Common myeloid progenitor, CD34-positive (primary cell): ENCODE results near the gene PLAU.

ENCODE experiments used
- CTCF ChIA-PET: fragments of 350-600 bp; sonication (Branson Sonifier 250); formaldehyde crosslinking; loops from one replicate; lab custom pipeline; 2021; ENCODE audit warnings: antibody characterized with exemption; lab: Charles Lee
- POLR2A ChIA-PET: fragments of 350-600 bp; sonication (Branson Sonifier 250); formaldehyde crosslinking; loops from one replicate; lab custom pipeline; 2021; ENCODE audit warnings: antibody characterized with exemption; lab: Charles Lee
- DNase-seq, 3 donors: peaks; one replicate each; pipeline versions ENCODE4 v3.0.0 to v3.0.0-alpha.2; 2013
- H3K27ac ChIP-seq, 2 experiments: 1 replicate in 1 of 2; 2 replicates in 1 of 2; pipeline ENCODE4 v1.7.0; 2013; ENCODE audit warnings: inconsistent platforms in 2 of 2, low read length in 2 of 2, mild to moderate bottlenecking in 2 of 2, low read depth in 1 of 2, moderate library complexity in 1 of 2; ENCODE audit not compliant: severe bottlenecking in 2 of 2, insufficient read depth in 1 of 2, poor library complexity in 1 of 2
- H3K27me3 ChIP-seq, 5 experiments: replicated peaks in 2 of 5; 1 replicate in 3 of 5; 2 replicates in 2 of 5; pipeline versions ENCODE4 v1.6.1 to v1.7.0; 2013; ENCODE audit warnings: low read length in 4 of 5, mild to moderate bottlenecking in 2 of 5, moderate library complexity in 2 of 5, inconsistent platforms in 1 of 5; ENCODE audit not compliant: insufficient read depth in 5 of 5, control insufficient read depth in 4 of 5
- H3K36me3 ChIP-seq, 4 experiments: 1 replicate in 2 of 4; 2 replicates in 2 of 4; pipeline versions ENCODE4 v1.6.1 to v1.7.0; 2013; ENCODE audit warnings: low read length in 3 of 4, control low read depth in 1 of 4, mild to moderate bottlenecking in 1 of 4; ENCODE audit not compliant: control insufficient read depth in 4 of 4, insufficient read depth in 4 of 4
- H3K4me1 ChIP-seq, 4 experiments: 1 replicate in 3 of 4; 2 replicates in 1 of 4; pipeline versions ENCODE4 v1.6.1 to v1.7.1; 2013; ENCODE audit warnings: low read length in 3 of 4, mild to moderate bottlenecking in 3 of 4, control low read depth in 1 of 4, inconsistent platforms in 1 of 4, moderate library complexity in 1 of 4; ENCODE audit not compliant: control insufficient read depth in 4 of 4, insufficient read depth in 4 of 4; ENCODE audit errors: control extremely low read depth in 1 of 4
- H3K4me3 ChIP-seq, 7 experiments: 1 replicate in 4 of 7; 2 replicates in 3 of 7; pipeline versions ENCODE4 v1.5.1 to v1.7.0; 2013; ENCODE audit warnings: mild to moderate bottlenecking in 7 of 7, low read length in 6 of 7, moderate library complexity in 6 of 7, inconsistent platforms in 2 of 7, low read depth in 2 of 7, control low read depth in 1 of 7; ENCODE audit not compliant: insufficient read depth in 4 of 7, control insufficient read depth in 1 of 7; ENCODE audit errors: extremely low read depth in 1 of 7
- H3K9me3 ChIP-seq, 5 experiments: 1 replicate in 4 of 5; 2 replicates in 1 of 5; pipeline versions ENCODE4 v1.6.1 to v1.7.1; 2013; ENCODE audit warnings: low read length in 4 of 5, mild to moderate bottlenecking in 2 of 5, inconsistent platforms in 1 of 5, low read depth in 1 of 5, moderate library complexity in 1 of 5; ENCODE audit not compliant: control insufficient read depth in 4 of 5, insufficient read depth in 2 of 5; ENCODE audit errors: control extremely low read depth in 1 of 5
- WGBS: methylation state at CpG from one replicate; pipeline ENCODE4 v1.1.5; 2013; ENCODE audit not compliant: insufficient coverage; 5-methylcytosine and 5-hydroxymethylcytosine counted together

PLAU gene

DNA sequence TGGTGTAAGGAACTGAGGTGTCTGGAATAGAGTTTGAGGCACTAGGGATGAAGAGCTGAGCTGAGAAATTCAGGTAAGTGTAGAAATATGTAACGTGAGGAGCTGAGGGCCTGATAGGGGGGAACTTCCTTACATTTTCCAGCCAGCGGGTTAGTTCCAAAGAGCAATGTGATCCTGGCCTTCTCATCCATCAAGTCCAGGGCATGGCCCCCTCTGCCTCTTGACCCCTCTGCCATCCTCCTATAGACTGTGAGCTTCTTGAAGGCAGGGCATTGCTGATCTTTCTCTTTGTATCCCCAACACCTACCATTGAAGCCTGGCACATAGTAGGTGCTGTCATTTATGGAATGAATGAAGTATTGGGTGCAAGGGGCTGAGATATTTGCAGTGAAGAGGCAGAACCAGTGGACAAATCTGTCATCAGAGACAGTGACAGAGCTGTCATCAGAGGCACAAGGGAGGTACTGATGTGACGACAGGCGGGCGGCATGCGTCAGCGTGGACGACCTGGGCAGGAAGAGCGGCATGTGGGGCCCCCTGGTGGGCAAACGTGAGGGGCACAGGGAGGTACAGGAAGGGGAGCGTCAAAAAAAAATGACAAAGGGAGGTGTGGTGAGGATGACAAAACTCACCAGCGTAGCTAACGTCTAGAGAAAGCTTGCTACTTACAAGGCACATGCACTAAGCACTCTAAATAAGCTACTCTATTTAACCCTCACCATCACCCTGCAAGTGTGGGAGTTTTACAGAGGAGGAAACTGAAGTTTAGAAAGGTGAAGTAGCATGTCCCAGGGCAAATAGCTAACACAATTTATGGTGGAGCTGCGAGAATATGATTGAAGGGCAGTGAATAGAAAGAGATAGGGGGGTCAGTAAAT, 31.4 kb upstream of the PLAU start:
- DNase-seq = peak; percentile 94 to 96 (median 95)
- H3K27ac ChIP-seq = no peak overlapping the region
- WGBS = 20% methylated on average over 9 of the region's 14 CpGs
- peaks cover 5 to 48% (median 23%) of the 10 kb centered on the region in 4 experiments for H3K4me1 ChIP-seq
- H3K36me3 ChIP-seq = no peaks in the 10 kb centered on the region
- no peaks in the 10 kb centered on the region for H3K27me3 ChIP-seq
- ChIA-PET POLR2A (interaction anchor here (0.7 to 1.2 kb wide), 3 partner anchors 28 to 98 kb away, joined by 3 to 4 read pairs (median 3); no protein-coding TSS in a partner anchor), CTCF (interaction anchor here (0.6 to 27.2 kb wide), 44 partner anchors 8 to 1630 kb away, joined by 3 to 590 read pairs (median 4); partner anchors contain the start of genes CHCHD1 and PLAU)
- H3K4me3 ChIP-seq = peak overlapping the region in 1 of 7 experiments; percentile 44
- no peaks in the 10 kb centered on the region for H3K9me3 ChIP-seq

DNA sequence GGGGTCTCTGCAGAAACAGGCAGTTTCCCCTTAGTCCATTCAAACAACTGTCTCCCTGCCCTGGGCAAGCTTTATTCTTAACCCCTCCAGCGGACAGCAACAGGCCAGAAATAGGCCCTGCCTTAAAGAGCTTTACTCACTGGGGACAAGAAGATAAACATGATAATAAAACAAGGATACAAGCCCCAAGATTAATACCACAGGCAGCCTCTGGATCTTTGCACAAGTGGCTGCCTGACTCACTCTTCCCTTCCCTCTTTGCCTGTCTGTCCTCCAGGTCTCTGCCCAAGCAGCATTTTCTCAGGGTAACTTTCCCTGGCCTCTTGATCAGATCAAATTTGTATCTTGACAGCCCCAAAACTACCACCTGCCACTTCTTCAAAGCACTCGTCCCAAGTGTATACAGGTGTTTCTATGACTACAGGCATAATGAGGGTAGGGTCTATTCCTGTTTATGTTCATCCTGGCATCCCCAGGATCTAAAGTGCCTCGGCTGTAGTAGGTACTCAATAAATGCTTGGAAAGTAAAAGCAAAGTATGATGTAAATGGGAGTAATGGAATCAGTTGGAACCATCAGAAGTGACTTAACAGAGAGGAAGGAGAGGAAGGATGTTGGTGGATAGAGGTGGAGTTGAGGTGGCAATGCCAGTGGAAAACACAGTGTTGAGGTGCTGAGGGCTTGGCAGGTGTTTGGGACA, 29.6 kb upstream of the PLAU start:
- no peak overlapping the region for H3K27ac ChIP-seq
- ChIA-PET CTCF (interaction anchor here (0.8 to 27.2 kb wide), 11 partner anchors 9 to 223 kb away, joined by 3 to 590 read pairs (median 8); partner anchors contain the start of gene PLAU), POLR2A (no interaction called here)
- no peaks in the 10 kb centered on the region for H3K27me3 ChIP-seq
- H3K9me3 ChIP-seq = no peaks in the 10 kb centered on the region
- WGBS = 69% methylated on average over 1 of the region's 3 CpGs
- peaks cover 5 to 35% (median 11%) of the 10 kb centered on the region in 4 experiments for H3K4me1 ChIP-seq
- H3K36me3 ChIP-seq = no peaks in the 10 kb centered on the region
- no peak overlapping the region for H3K4me3 ChIP-seq
- DNase-seq = no peak

DNA sequence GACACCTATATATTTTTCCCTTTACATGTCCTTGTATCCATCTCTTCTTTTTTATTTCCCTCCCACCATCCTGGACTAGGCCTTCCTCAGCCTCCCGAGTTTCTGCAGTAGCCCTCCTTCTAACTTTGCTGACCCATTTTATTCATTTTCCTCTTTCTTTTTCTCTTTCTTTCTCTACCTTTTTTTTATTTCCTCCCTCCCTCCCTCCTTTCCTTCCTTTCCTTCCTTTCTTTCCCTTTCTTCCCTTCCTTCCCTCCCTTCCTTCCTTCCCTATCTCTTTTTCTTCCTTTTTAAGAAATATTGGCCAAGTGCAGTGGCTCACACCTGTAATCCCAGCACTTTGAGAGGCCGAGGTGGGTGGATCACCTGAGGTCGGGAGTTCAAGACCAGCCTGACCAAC, 26.9 kb upstream of the PLAU start:
- H3K27me3 ChIP-seq = no peaks in the 10 kb centered on the region
- ChIA-PET CTCF (interaction anchor here (1.3 to 27.2 kb wide), 5 partner anchors 22 to 197 kb away, joined by 3 to 590 read pairs (median 240); no protein-coding TSS in a partner anchor), POLR2A (no interaction called here)
- no peaks in the 10 kb centered on the region for H3K9me3 ChIP-seq
- DNase-seq = no peak
- WGBS = 96% methylated on average over 2 of the region's 3 CpGs
- peaks cover 5 to 41% (median 12%) of the 10 kb centered on the region in 4 experiments for H3K4me1 ChIP-seq
- H3K36me3 ChIP-seq = no peaks in the 10 kb centered on the region
- H3K27ac ChIP-seq = no peak overlapping the region
- H3K4me3 ChIP-seq = no peak overlapping the region

DNA sequence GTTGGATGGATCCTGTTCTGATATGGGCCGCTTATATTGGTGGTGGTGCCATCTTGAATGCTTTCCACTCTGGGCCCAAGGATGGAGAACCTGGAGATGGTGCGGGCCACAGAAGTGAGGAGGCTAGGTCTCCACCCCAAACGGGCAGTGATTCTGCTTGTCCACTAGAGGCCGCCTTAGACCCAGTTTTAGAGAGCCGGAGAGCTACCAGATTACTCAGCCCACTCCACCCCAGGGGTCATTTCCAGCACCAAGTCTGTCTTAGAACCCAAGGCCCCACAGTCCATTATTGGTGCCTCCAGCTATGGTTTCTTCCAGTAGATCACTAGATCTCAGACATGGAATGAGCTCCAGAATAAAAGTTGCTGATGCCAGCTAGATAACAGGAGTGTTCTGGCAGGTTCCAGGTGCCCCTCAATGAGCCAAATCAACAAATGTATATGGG, 24.8 kb upstream of the PLAU start:
- peak; percentile 71 to 79 (median 74) for DNase-seq
- ChIA-PET CTCF (interaction anchor here (0.7 to 27.2 kb wide), 36 partner anchors 8 to 350 kb away, joined by 3 to 590 read pairs (median 4); partner anchors contain the start of gene PLAU), POLR2A (interaction anchor here (0.7 kb wide), 1 partner anchor 197 kb away, joined by 4 read pairs; no protein-coding TSS in a partner anchor)
- Histone ChIP-seq H3K27ac (no peak overlapping the region), H3K4me1 (peaks cover 0 to 32% (median 5%) of the 10 kb centered on the region in 4 experiments), H3K36me3 (no peaks in the 10 kb centered on the region), H3K27me3 (no peaks in the 10 kb centered on the region), H3K9me3 (no peaks in the 10 kb centered on the region), H3K4me3 (no peak overlapping the region)
- WGBS = 6% methylated on average over 5 of the region's 5 CpGs

DNA sequence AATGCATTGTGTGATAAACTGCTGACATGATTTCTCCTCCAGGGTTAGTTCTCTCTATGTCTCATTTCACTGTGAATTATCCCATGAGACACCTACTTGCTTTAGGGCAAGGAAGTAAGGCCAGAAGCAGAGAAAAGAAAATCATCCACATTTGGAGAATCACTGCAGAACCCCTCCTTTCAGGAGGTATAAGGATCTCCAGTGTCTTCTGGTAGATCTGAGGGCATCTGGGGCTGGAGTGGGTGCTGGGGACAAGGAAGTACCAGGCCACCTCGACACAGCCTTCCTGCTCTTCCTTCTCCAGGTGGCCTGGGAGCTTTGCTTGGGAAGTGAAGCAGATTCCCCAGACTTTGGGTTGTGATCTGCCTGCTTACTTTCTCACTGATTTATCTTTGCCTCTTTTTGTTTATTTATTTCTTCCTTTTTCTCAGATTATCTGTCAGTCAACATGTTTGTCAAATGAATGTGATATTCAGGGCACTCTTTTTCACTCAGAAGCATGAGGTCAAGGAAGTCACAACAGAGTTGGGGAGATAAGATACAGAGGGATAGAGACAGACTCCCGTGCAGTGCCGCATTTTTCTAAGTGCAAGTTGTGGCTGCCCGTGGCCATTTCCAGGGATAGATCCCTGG, 24.2 kb upstream of the PLAU start:
- no peaks in the 10 kb centered on the region for H3K9me3 ChIP-seq
- WGBS = 80% methylated on average over 3 of the region's 4 CpGs
- no peaks in the 10 kb centered on the region for H3K36me3 ChIP-seq
- DNase-seq = no peak
- peaks cover 0 to 32% (median 5%) of the 10 kb centered on the region in 4 experiments for H3K4me1 ChIP-seq
- no peak overlapping the region for H3K4me3 ChIP-seq
- POLR2A ChIA-PET = interaction anchor here (0.7 kb wide), 1 partner anchor 196 kb away, joined by 4 read pairs; no protein-coding TSS in a partner anchor
- H3K27me3 ChIP-seq = no peaks in the 10 kb centered on the region
- CTCF ChIA-PET = interaction anchor here (0.7 to 27.2 kb wide), 43 partner anchors 9 to 349 kb away, joined by 3 to 590 read pairs (median 4); partner anchors contain the start of gene PLAU
- H3K27ac ChIP-seq = no peak overlapping the region

DNA sequence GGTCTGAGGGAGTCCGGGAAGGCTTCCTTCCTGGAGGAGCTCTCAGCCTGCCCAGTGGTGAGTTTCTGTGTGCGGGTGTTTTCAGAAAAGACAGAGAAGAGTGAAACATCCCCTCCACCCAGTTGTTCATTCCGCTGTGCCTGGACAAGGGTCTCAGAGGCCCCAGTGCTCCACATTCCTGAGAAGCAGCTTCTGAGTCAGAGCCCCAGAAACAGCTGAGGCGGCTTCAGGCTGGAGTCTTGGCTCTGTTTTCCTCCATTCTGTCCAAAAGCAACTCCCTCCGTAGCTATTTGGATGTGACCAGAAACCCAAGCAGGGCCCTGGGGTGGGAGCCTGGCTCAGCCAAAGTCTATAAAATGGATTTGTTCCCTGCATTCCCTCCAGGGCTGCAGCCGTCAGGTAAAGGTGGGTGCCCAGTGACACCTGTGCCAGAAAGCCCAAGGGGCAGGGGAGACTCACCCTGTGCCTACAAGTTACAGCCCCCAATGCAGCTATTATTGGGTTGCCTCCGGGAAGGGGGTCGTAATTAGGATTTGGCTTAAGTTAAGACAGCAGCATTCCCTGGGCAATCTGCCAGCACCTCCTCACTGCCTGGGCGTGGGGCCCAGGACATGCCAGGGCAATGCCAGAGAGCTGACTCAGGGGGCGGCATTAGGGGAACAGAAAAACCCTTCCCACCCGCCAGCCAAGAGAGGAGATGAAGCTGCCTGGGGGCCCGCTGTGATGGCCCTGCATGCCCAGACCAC, 23.5 kb upstream of the PLAU start:
- ChIA-PET POLR2A (no interaction called here), CTCF (interaction anchor here (0.8 to 27.2 kb wide), 21 partner anchors 8 to 216 kb away, joined by 3 to 590 read pairs (median 5); no protein-coding TSS in a partner anchor)
- WGBS = 91% methylated on average over 12 of the region's 12 CpGs
- H3K4me3 ChIP-seq = no peak overlapping the region
- no peak for DNase-seq
- no peaks in the 10 kb centered on the region for H3K27me3 ChIP-seq
- H3K4me1 ChIP-seq = peaks cover 0 to 32% (median 5%) of the 10 kb centered on the region in 4 experiments
- H3K27ac ChIP-seq = no peak overlapping the region
- H3K9me3 ChIP-seq = no peaks in the 10 kb centered on the region
- no peaks in the 10 kb centered on the region for H3K36me3 ChIP-seq
